GM12878 (cell line): ENCODE measurements around the gene CHST15.

Experiments
- CTCF ChIP-seq, 3 experiments: IDR thresholded peaks in 2 of 3; conservative IDR thresholded peaks in 1 of 3; 2 replicates each; pipeline ENCODE4 v1.5.1; 2011; ENCODE audit warnings: low read depth in 3 of 3, low read length in 3 of 3, mild to moderate bottlenecking in 3 of 3, control low read depth in 2 of 3, moderate library complexity in 2 of 3, inconsistent platforms in 1 of 3, mixed read lengths in 1 of 3; ENCODE audit not compliant: control insufficient read depth in 2 of 3, insufficient read depth in 1 of 3; ENCODE audit errors: extremely low read depth in 1 of 3
- MYC ChIP-seq: IDR thresholded peaks from 2 replicates; pipeline ENCODE4 v1.6.1; 2011; ENCODE audit warnings: mild to moderate bottlenecking, low read length, moderate library complexity, inconsistent platforms; ENCODE audit not compliant: insufficient read depth, insufficient replicate concordance, insufficient read length, severe bottlenecking
- NR2C1 ChIP-seq: fragments of 450-650 bp; IDR thresholded peaks from 2 replicates; pipeline ENCODE4 v1.6.1; 2017; ENCODE audit warnings: antibody characterized with exemption, mild to moderate bottlenecking, moderate library complexity
- POU2F2 ChIP-seq: IDR thresholded peaks from 3 replicates; pipeline ENCODE4 v1.6.1; 2011; ENCODE audit warnings: low read depth, mild to moderate bottlenecking, low read length, borderline replicate concordance
- RELA ChIP-seq: fragments of 450-650 bp; IDR thresholded peaks from 2 replicates; pipeline ENCODE4 v1.8.0; 2014; ENCODE audit warnings: borderline replicate concordance; ENCODE audit not compliant: partially characterized antibody
- SRF ChIP-seq, 2 experiments: IDR thresholded peaks; 2 replicates each; pipeline ENCODE4 v1.6.1; 2011; ENCODE audit warnings: low read depth in 2 of 2, low read length in 2 of 2, mild to moderate bottlenecking in 1 of 2, moderate library complexity in 1 of 2
- TARDBP ChIP-seq: IDR thresholded peaks from 2 replicates; pipeline ENCODE4 v1.6.1; 2016; ENCODE audit warnings: borderline replicate concordance
- TCF3 ChIP-seq: IDR thresholded peaks from 2 replicates; pipeline ENCODE4 v1.6.1; 2012; ENCODE audit warnings: low read depth, mild to moderate bottlenecking, low read length, borderline replicate concordance; ENCODE audit not compliant: insufficient read depth
- ZNF217 ChIP-seq: fragments of 450-650 bp; IDR thresholded peaks from 2 replicates; pipeline ENCODE4 v1.6.1; 2017; ENCODE audit warnings: antibody characterized with exemption, mild to moderate bottlenecking

GRCh38 chr10:123974406-123974805 lies 119.0 kb downstream of the CHST15 start:
- TF ChIP-seq CTCF (IDR thresholded peaks at IDR 0.05 in 2 of 3, conservative IDR thresholded peaks at IDR 0.05 in 1 of 3; ENCODE audit: control insufficient read depth in 2 of 3, extremely low read depth in 1 of 3, insufficient read depth in 1 of 3, low read depth in 3 of 3, low read length in 3 of 3) (no peak), MYC (no peak), TCF3 (no peak), ZNF217 (no peak), SRF (IDR thresholded peaks at IDR 0.05; ENCODE audit: low read depth in 2 of 2, low read length in 2 of 2) (no peak), POU2F2 (no peak), TARDBP (no peak), RELA (no peak), NR2C1 (no peak)
